HEK293 (cell line): ENCODE measurements around the gene BIN2.

ENCODE experiments used
- CTCF ChIP-seq: fragments of 450-650 bp; formaldehyde crosslinking; IDR thresholded peaks from 2 replicates; pipeline ENCODE4 v1.5.1; 2016; ENCODE audit warnings: missing biosample characterization, missing genetic modification characterization
- FEZF1 ChIP-seq: fragments of 450-650 bp; formaldehyde crosslinking; IDR thresholded peaks from 2 replicates; pipeline ENCODE4 v1.5.1; 2016; ENCODE audit warnings: missing biosample characterization, missing genetic modification characterization
- GLIS2 ChIP-seq: fragments of 450-650 bp; formaldehyde crosslinking; IDR thresholded peaks from 2 replicates; pipeline ENCODE4 v1.5.1; 2016; ENCODE audit warnings: missing biosample characterization, missing genetic modification characterization
- PBX3 ChIP-seq: sonication (generic); formaldehyde crosslinking; IDR thresholded peaks from 2 replicates; pipeline ENCODE4 v1.8.1; 2022; ENCODE audit warnings: mild to moderate bottlenecking, moderate library complexity, missing genetic modification reagents
- PRDM6 ChIP-seq: fragments of 450-650 bp; formaldehyde crosslinking; IDR thresholded peaks from 2 replicates; pipeline ENCODE4 v1.5.1; 2017; ENCODE audit warnings: missing biosample characterization, missing genetic modification characterization
- REST ChIP-seq: fragments of 450-650 bp; formaldehyde crosslinking; IDR thresholded peaks from 2 replicates; pipeline ENCODE4 v1.5.1; 2016; ENCODE audit warnings: missing biosample characterization, missing genetic modification characterization
- ZBTB21 ChIP-seq: fragments of 450-650 bp; formaldehyde crosslinking; IDR thresholded peaks from 2 replicates; pipeline ENCODE4 v1.5.1; 2017; ENCODE audit warnings: missing biosample characterization, missing genetic modification characterization
- ZBTB7A ChIP-seq: fragments of 450-650 bp; formaldehyde crosslinking; IDR thresholded peaks from 2 replicates; pipeline ENCODE4 v1.5.1; 2016; ENCODE audit warnings: low read depth, missing biosample characterization, missing genetic modification characterization
- ZNF24 ChIP-seq: fragments of 450-650 bp; formaldehyde crosslinking; IDR thresholded peaks from 2 replicates; pipeline ENCODE4 v1.5.1; 2016; ENCODE audit warnings: missing biosample characterization, missing genetic modification characterization
- ZNF398 ChIP-seq: fragments of 450-650 bp; formaldehyde crosslinking; IDR thresholded peaks from 2 replicates; pipeline ENCODE4 v1.5.1; 2017; ENCODE audit warnings: missing biosample characterization, missing genetic modification characterization
- ZNF580 ChIP-seq: fragments of 450-650 bp; formaldehyde crosslinking; IDR thresholded peaks from 2 replicates; pipeline ENCODE4 v1.5.1; 2016; ENCODE audit warnings: missing biosample characterization, missing genetic modification characterization
- ZNF692 ChIP-seq: fragments of 450-650 bp; formaldehyde crosslinking; IDR thresholded peaks from 2 replicates; pipeline ENCODE4 v1.5.1; 2016; ENCODE audit warnings: missing biosample characterization, missing genetic modification characterization
- ZNF792 ChIP-seq: fragments of 450-650 bp; formaldehyde crosslinking; IDR thresholded peaks from 2 replicates; pipeline ENCODE4 v1.5.1; 2016; ENCODE audit warnings: missing biosample characterization, missing genetic modification characterization
- ZSCAN5A ChIP-seq: fragments of 450-650 bp; formaldehyde crosslinking; IDR thresholded peaks from 2 replicates; pipeline ENCODE4 v1.5.1; 2016; ENCODE audit warnings: missing biosample characterization, missing genetic modification characterization

- no peak for TF ChIP-seq CTCF (tag by site-specific recombination)
- no peak for TF ChIP-seq PBX3 (CRISPR knock-in tag)
- no peak for TF ChIP-seq ZBTB21 (tag by site-specific recombination)
- TF ChIP-seq ZNF398 (tag by site-specific recombination) = no peak
- TF ChIP-seq ZNF792 (tag by site-specific recombination) = no peak
- TF ChIP-seq PRDM6 (tag by site-specific recombination) = no peak
- no peak for TF ChIP-seq ZNF580 (tag by site-specific recombination)
- TF ChIP-seq GLIS2 (tag by site-specific recombination) = no peak
- no peak for TF ChIP-seq ZNF692 (tag by site-specific recombination)
- TF ChIP-seq ZBTB7A (tag by site-specific recombination) = no peak
- TF ChIP-seq FEZF1 (tag by site-specific recombination) = no peak
- no peak for TF ChIP-seq REST
- no peak for TF ChIP-seq ZSCAN5A (tag by site-specific recombination)
- TF ChIP-seq ZNF24 (tag by site-specific recombination) = no peak
Measured at GRCh38 chr12:51361161-51362016, 37.4 kb upstream of the BIN2 start.
